BE2C (cell line): ENCODE results near the gene GHITM.

Source experiments
- DNase-seq: peaks from one replicate; pipeline ENCODE4 v3.0.0-alpha.2; 2020
- H3K27me3 ChIP-seq: fragments of 250-450 bp; sonication (Bioruptor Pico); 2 replicates; pipeline ENCODE4 v1.5.1; 2020; ENCODE audit warnings: mild to moderate bottlenecking
- H3K36me3 ChIP-seq: fragments of 250-450 bp; sonication (Bioruptor Pico); 2 replicates; pipeline ENCODE4 v1.5.1; 2020; ENCODE audit warnings: mild to moderate bottlenecking
- H3K4me1 ChIP-seq: fragments of 250-450 bp; sonication (Bioruptor Pico); 2 replicates; pipeline ENCODE4 v1.5.1; 2020
- H3K4me3 ChIP-seq: 2 replicates; pipeline ENCODE4 v1.5.1; 2011; ENCODE audit warnings: low read depth, low read length
- H3K9me3 ChIP-seq: fragments of 250-450 bp; sonication (Bioruptor Pico); 2 replicates; pipeline ENCODE4 v1.5.1; 2020
- TF ChIP-seq, protein P1 (sequence below): IDR thresholded peaks from 2 replicates; pipeline ENCODE4 v1.5.1; 2012; ENCODE audit warnings: mild to moderate bottlenecking, low read depth, low read length

The GHITM gene

DNA sequence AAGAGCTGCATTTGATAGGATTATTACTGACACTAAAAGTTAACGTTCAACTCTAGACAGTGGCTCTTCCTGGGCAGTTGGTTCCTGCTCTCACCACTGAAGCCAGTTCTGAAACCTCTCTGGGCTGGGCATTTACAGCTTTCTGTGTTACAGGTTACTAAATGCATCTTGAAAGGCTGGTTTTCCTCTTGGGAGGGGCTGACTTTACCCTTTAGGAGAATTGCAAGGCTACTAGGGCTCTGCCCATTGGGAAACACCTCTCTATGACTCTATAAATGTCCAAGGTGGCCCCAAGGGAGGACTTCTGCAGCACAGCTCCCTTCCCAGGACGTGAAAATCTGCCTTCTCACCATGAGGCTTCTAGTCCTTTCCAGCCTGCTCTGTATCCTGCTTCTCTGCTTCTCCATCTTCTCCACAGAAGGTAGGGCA, 34.2 kb downstream of the GHITM start, which contains the start of gene GPR15LG:
Gene GPR15LG (plus strand): TSS at position 301 of the 429 bp plus-strand sequence. CDS start 51 bp downstream, at position 352.
- TF ChIP-seq, protein P1, sequence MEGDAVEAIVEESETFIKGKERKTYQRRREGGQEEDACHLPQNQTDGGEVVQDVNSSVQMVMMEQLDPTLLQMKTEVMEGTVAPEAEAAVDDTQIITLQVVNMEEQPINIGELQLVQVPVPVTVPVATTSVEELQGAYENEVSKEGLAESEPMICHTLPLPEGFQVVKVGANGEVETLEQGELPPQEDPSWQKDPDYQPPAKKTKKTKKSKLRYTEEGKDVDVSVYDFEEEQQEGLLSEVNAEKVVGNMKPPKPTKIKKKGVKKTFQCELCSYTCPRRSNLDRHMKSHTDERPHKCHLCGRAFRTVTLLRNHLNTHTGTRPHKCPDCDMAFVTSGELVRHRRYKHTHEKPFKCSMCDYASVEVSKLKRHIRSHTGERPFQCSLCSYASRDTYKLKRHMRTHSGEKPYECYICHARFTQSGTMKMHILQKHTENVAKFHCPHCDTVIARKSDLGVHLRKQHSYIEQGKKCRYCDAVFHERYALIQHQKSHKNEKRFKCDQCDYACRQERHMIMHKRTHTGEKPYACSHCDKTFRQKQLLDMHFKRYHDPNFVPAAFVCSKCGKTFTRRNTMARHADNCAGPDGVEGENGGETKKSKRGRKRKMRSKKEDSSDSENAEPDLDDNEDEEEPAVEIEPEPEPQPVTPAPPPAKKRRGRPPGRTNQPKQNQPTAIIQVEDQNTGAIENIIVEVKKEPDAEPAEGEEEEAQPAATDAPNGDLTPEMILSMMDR, result no peak
- DNase-seq, result no peak
- no peaks in the 10 kb centered on the region for H3K27me3 ChIP-seq
- no peaks in the 10 kb centered on the region for H3K9me3 ChIP-seq
- no peaks in the 10 kb centered on the region for H3K36me3 ChIP-seq
- no peaks in the 10 kb centered on the region for H3K4me1 ChIP-seq
- H3K4me3 ChIP-seq, result no peak within 1 kb of the TSS

DNA sequence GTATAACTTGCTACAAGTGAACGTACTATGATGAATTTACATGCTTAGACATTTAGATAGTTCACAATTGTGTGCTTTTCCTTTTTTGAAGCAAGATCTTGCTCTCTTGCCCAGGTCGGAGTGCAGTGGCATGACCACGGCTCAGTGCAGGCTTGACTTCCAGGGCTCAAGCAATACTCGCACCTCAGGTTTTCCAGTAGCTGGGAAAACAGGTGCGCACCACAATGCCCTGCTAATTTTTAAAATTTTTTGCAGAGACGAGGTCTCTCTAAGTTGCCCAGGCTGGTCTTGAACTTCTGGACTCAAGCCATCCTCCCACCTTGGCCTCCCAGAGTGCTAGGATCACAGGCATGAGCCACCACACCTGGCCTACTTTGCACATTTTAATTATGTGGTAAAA, 36.1 kb downstream of the GHITM start:
- H3K36me3 ChIP-seq, result no peaks in the 10 kb centered on the region
- DNase-seq, result no peak
- H3K27me3 ChIP-seq, result no peaks in the 10 kb centered on the region
- H3K9me3 ChIP-seq, result no peaks in the 10 kb centered on the region
- no peak overlapping the region for H3K4me3 ChIP-seq
- TF ChIP-seq, protein P1, result no peak
- H3K4me1 ChIP-seq, result no peaks in the 10 kb centered on the region

DNA sequence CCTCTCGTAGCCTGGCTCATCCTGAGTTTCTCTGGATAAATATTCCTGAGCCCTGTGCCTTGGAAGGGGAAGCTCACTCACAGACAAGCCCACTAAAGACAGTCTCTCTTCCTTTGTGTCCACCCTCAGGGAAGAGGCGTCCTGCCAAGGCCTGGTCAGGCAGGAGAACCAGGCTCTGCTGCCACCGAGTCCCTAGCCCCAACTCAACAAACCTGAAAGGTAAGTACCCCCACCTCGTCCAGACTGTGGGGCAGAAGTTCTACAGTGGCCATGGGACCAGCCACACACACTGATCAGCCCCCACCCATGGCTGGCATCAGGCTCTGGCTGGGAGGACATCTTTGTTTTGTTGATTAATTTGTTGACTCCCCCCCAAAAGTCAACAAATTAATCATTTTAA, 37.0 kb downstream of the GHITM start:
- Histone ChIP-seq H3K27me3 (no peaks in the 10 kb centered on the region), H3K4me1 (no peaks in the 10 kb centered on the region), H3K9me3 (no peaks in the 10 kb centered on the region), H3K4me3 (no peak overlapping the region), H3K36me3 (no peaks in the 10 kb centered on the region)
- TF ChIP-seq, protein P1, result no peak
- DNase-seq, result no peak

DNA sequence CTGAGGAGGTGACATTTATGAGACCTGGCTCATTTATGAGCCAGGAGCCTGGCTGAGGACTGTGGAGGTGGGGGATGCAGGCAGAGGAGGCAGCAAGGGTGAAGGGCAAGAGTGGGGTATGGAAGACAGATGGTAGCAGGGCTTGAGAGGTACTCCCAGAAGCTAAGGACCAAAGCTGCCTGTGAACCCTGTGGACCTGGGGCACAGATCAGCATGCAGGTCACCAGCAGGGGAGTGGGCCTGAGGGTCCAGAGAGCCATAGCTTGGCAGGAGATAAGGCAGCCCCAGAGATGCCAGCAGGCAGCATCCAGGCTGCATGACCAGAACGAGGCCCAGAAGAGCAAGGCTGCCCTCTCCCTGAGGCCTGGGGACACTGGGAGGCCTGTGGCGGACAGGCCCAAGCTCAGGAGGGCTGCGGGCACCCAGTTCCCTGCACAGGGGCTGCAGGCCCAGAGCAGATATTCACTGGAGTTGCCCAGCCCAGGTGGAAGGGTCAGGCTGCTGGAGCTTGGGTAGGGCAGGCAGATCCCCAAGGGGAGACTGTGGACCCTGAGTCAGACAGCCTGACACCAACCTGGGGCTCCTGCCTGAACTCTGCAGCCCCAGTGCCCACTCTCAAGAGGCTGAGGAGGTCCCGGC, 37.6 kb downstream of the GHITM start:
- Histone ChIP-seq H3K4me3 (no peak overlapping the region), H3K27me3 (no peaks in the 10 kb centered on the region), H3K4me1 (no peaks in the 10 kb centered on the region), H3K9me3 (no peaks in the 10 kb centered on the region), H3K36me3 (no peaks in the 10 kb centered on the region)
- TF ChIP-seq, protein P1, result no peak
- no peak for DNase-seq

DNA sequence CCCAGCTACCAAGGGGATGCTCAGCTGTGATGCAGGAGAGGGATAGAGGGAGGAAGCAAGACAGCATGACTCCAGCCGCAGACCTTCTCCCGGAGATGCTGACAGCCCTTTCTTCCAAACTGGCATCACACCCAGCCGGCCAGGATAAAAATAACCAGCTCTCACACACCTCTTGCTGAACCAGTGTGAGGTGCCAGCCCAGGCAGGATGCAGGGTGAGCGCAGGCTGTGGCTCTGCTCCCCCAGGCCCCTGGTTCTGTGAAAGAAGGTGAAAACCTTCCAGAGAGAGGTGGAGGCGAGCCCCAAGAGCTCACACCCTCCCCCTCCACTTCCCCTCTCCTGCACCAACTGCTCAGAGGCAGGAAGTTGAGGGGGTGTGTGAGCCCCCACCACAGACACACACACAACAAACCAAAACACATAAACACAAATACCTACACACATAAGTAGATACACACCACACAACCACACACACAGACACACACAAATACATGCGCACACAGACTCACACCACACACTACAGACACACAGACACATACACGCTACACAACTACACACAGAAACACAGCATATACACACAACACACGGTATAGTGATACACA, 38.3 kb downstream of the GHITM start:
- H3K4me1 ChIP-seq, result no peaks in the 10 kb centered on the region
- H3K36me3 ChIP-seq, result no peaks in the 10 kb centered on the region
- H3K4me3 ChIP-seq, result no peak overlapping the region
- H3K9me3 ChIP-seq, result no peaks in the 10 kb centered on the region
- no peak for DNase-seq
- H3K27me3 ChIP-seq, result no peaks in the 10 kb centered on the region
- TF ChIP-seq, protein P1, result no peak

DNA sequence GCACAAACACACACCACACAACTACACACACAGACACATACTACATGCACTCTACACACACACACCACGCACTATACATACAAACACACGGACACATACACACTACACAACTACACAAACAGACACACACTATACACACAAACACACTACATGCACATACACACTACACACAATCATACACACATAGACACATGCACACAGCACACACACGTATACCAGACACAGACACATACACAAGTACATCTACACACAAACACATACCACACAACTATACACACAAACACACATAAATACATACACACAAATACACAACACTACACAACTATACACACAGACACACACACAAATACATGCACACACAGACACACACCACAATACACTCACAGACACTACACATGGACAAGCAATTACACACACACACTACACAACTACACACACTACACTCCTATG, 38.9 kb downstream of the GHITM start:
- no peak overlapping the region for H3K4me3 ChIP-seq

More for the DNA sequence above, 38.9 kb downstream of the GHITM start:
- H3K9me3 ChIP-seq, result no peaks in the 10 kb centered on the region
- H3K27me3 ChIP-seq, result no peaks in the 10 kb centered on the region
- H3K36me3 ChIP-seq, result no peaks in the 10 kb centered on the region
- no peaks in the 10 kb centered on the region for H3K4me1 ChIP-seq
- no peak for DNase-seq
- TF ChIP-seq, protein P1, result no peak
